Activated naive CD8-positive, alpha-beta T cell treated with anti-CD3 and anti-CD28 coated beads, Interleukin-2, amount 10 ng/mL, durations not matched to agents 7 days and 5 days (primary cell): ENCODE measurements around the gene LGR6. TPM values are rescaled to one million over a fixed set of nuclear protein-coding genes. Genes with fewer than 3 reads are reported as not detected.

Experiments
- ATAC-seq: fragments of 150-1000 bp; cut with Tn5 transposase; one replicate; pipeline ENCODE4 v1.10.0; 2021; ENCODE audit warnings: low read depth, moderate library complexity
- POLR2A ChIA-PET: fragments of 350-600 bp; sonication (Branson Sonifier 250); formaldehyde crosslinking; loops from one replicate; lab custom pipeline; 2021; ENCODE audit warnings: antibody characterized with exemption; lab: Charles Lee
- DNase-seq: peaks from one replicate; pipeline ENCODE4 v3.0.0; 2021
- H3K27ac Mint-ChIP-seq: one replicate; pipeline ENCODE4 v1.8.0; 2022; ENCODE audit warnings: mild to moderate bottlenecking, mixed read lengths
- H3K27me3 Mint-ChIP-seq: one replicate; pipeline ENCODE4 v1.8.0; 2022; ENCODE audit warnings: mild to moderate bottlenecking, moderate library complexity, mixed read lengths
- H3K36me3 Mint-ChIP-seq: one replicate; pipeline ENCODE4 v1.8.0; 2021; ENCODE audit warnings: mild to moderate bottlenecking, mixed read lengths
- H3K4me1 Mint-ChIP-seq: one replicate; pipeline ENCODE4 v1.8.0; 2021; ENCODE audit warnings: mixed read lengths
- H3K4me3 Mint-ChIP-seq: one replicate; pipeline ENCODE4 v1.8.0; 2022; ENCODE audit warnings: mild to moderate bottlenecking, moderate library complexity, mixed read lengths
- H3K9me3 Mint-ChIP-seq: one replicate; pipeline ENCODE4 v1.8.0; 2021; ENCODE audit warnings: mixed read lengths
- total RNA-seq, 2 experiments: library from RNA; stranded (reverse); gene quantifications; one replicate each; pipeline ENCODE4 v1.2.3, GENCODE V29; 2021

Gene LGR6
- total RNA-seq, 2 experiments from 2014 or later, result 2.7 to 5.2 TPM

DNA sequence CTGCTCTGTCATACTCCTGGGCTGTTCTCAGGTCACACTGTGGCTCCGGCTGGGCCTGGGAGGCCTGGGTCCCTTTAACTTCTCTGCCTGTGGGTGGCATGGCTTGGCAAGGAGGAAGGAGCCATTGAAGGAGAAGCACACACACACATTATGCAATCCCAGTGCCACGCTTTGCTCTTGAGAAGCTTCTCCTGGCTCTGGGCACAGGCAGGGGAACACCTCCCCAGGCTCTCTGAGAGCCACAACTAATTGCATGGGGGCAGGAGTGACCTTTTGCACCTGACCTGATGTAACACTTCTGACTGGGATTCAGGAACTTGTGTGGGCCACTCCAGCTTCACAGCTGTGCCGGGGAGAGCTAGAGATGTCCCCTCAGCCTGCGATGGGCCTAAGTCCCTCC, 23.1 kb downstream of the LGR6 start:
- no peaks in the 10 kb centered on the region for H3K9me3 Mint-ChIP-seq
- no peak overlapping the region for H3K4me3 Mint-ChIP-seq
- ATAC-seq, result no peak
- POLR2A ChIA-PET, result no interaction called here
- no peak for DNase-seq
- peaks cover 6% of the 10 kb centered on the region for H3K4me1 Mint-ChIP-seq
- peaks cover 59% of the 10 kb centered on the region for H3K27me3 Mint-ChIP-seq
- H3K27ac Mint-ChIP-seq, result no peak overlapping the region
- no peaks in the 10 kb centered on the region for H3K36me3 Mint-ChIP-seq

DNA sequence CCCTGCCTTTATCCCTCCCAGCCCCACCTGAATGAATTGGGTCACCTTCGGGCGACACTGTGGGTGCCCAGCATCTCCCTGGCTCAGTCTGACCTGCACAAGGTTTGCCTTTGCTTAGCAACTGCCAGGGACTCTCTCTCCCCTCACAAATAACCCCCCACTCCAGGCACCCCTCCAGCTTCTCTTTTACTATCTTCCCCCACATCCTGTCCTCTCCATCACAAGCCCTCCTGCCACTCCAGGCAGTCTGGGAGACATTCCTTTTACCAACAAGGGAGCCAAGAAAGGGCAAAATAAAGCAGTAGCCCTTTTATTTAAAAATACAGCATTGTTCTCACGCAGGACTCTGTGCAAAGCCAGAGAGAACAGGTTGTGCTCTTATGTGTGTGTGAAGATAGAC, 23.9 kb downstream of the LGR6 start:
- H3K4me1 Mint-ChIP-seq, result peaks cover 8% of the 10 kb centered on the region
- no peaks in the 10 kb centered on the region for H3K9me3 Mint-ChIP-seq
- ATAC-seq, result no peak
- H3K36me3 Mint-ChIP-seq, result no peaks in the 10 kb centered on the region
- H3K4me3 Mint-ChIP-seq, result no peak overlapping the region
- no peak for DNase-seq
- peaks cover 56% of the 10 kb centered on the region for H3K27me3 Mint-ChIP-seq
- no peak overlapping the region for H3K27ac Mint-ChIP-seq
- POLR2A ChIA-PET, result no interaction called here

DNA sequence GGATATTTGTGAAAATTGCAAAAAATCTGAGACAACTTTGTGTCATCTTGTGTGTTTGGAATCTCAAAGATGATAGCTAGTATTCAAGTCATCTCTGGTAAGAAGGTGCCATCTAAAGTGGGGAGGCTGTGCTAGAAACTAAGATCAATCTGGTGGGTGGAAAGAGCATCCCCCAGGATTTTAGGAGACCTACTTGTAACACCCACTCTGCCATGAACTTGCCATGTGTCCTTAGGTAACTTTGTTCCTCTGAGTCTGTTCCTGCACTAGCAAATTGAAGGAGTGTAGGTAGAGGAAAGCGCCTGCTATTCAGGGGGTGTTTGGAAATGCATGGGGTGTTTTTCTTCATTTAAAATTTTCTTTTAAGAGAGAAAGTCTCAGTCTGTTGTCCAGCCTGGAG, 24.4 kb downstream of the LGR6 start:
- Mint-ChIP-seq H3K36me3 (no peaks in the 10 kb centered on the region), H3K27me3 (peaks cover 52% of the 10 kb centered on the region), H3K4me1 (peaks cover 8% of the 10 kb centered on the region), H3K4me3 (no peak overlapping the region), H3K9me3 (no peaks in the 10 kb centered on the region), H3K27ac (no peak overlapping the region)
- no peak for ATAC-seq
- no peak for DNase-seq
- POLR2A ChIA-PET, result no interaction called here

- Mint-ChIP-seq H3K9me3 (no peaks in the 10 kb centered on the region), H3K36me3 (no peaks in the 10 kb centered on the region), H3K4me1 (peaks cover 1% of the 10 kb centered on the region), H3K4me3 (no peak overlapping the region), H3K27ac (no peak overlapping the region), H3K27me3 (peaks cover 34% of the 10 kb centered on the region)
- no peak for DNase-seq
- POLR2A ChIA-PET, result no interaction called here
- no peak for ATAC-seq
Measured at GRCh38 chr1:202220733-202221132, 27.1 kb downstream of the LGR6 start.

- DNase-seq (no peak), ATAC-seq (no peak)
- H3K27me3 Mint-ChIP-seq, result peaks cover 31% of the 10 kb centered on the region
- no peaks in the 10 kb centered on the region for H3K36me3 Mint-ChIP-seq
- no peaks in the 10 kb centered on the region for H3K9me3 Mint-ChIP-seq
- H3K4me1 Mint-ChIP-seq, result peaks cover 6% of the 10 kb centered on the region
- no peak overlapping the region for H3K4me3 Mint-ChIP-seq
- POLR2A ChIA-PET, result no interaction called here
- H3K27ac Mint-ChIP-seq, result no peak overlapping the region
Measured at GRCh38 chr1:202221911-202222909, 28.6 kb downstream of the LGR6 start.

DNA sequence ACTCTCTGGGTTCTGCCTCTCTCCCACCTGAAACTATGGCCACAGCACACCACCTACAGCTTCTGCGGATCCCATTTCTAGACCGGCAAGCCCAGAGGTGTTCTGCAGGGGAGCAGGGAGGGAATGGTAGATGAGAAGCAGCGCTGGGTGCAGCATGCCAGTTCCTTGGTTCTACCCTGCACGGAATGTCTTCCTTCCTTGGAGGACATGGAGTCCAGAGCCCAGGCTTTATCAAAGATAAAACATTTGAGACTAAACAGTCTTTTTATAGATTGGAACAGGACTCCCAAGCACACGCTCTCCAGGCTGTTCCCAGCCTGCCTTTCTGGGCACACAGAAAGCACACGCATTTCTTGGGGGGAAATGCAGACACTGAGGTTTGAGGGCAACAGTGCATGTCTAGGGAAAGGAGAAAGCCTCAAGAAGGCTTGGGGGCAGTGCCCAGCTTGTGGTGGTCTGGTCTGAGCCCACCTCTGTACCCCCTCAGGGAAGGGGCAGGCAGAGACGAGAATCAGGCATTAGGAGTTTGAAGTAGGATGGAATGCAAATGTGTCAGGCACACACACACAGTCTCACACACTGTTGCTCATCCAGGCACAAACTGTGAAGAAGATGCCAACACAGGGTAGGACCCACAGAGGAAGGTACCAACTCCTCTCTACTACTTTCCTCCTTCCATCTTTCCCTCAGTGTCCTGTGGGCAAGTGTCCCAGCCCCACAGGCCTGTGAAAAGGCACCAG, 29.7 kb downstream of the LGR6 start:
- no peak overlapping the region for H3K27ac Mint-ChIP-seq
- DNase-seq, result no peak
- H3K4me1 Mint-ChIP-seq, result peaks cover 17% of the 10 kb centered on the region
- H3K27me3 Mint-ChIP-seq, result peaks cover 24% of the 10 kb centered on the region
- no peaks in the 10 kb centered on the region for H3K9me3 Mint-ChIP-seq
- no peaks in the 10 kb centered on the region for H3K36me3 Mint-ChIP-seq
- ATAC-seq, result no peak
- no peak overlapping the region for H3K4me3 Mint-ChIP-seq
- POLR2A ChIA-PET, result interaction anchor here (0.5 kb wide), 1 partner anchor 77 kb away, joined by 4 read pairs; no protein-coding TSS in a partner anchor

DNA sequence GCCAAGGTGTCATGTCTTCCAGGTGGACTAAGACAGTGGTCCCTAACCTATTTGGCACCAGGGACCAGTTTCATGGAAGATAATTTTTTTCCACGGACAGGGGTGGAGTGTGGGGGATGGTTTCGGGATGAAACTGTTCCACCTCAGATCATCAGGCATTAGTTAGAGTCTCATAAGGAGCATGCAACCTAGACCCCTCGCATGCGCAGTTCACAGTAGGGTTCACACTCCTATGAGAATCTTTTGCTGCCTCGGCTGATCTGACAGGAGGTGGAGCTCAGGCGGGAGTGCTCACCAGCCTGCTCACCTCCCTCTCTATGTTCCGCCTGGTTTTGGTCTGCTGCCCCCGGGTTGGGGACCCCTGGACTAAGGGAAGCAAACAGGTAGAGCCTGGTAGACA, 30.9 kb downstream of the LGR6 start:
- no peaks in the 10 kb centered on the region for H3K9me3 Mint-ChIP-seq
- no peak overlapping the region for H3K27ac Mint-ChIP-seq
- POLR2A ChIA-PET, result no interaction called here
- no peaks in the 10 kb centered on the region for H3K36me3 Mint-ChIP-seq
- ATAC-seq (no peak), DNase-seq (no peak)
- H3K4me3 Mint-ChIP-seq, result no peak overlapping the region
- peaks cover 22% of the 10 kb centered on the region for H3K4me1 Mint-ChIP-seq
- H3K27me3 Mint-ChIP-seq, result peaks cover 22% of the 10 kb centered on the region

DNA sequence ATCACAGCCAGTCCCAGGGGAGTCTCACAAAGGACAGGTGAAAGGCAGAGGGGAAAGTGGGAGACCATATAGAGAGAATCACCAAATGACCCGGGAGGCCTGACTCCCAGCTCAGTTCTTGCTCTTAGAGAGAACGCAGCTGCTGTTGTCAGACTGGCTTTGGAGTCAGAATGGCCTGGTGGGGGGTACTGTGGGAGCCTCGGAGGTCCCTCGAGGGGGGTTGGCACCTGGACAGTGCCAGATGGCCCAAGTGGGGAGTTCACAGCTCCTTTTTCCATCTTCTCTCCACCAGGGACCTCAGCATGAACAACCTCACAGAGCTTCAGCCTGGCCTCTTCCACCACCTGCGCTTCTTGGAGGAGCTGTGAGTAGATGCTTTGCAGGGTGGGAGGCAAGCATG, 31.5 kb downstream of the LGR6 start:
- ATAC-seq (no peak), DNase-seq (no peak)
- Mint-ChIP-seq H3K36me3 (no peaks in the 10 kb centered on the region), H3K4me3 (no peak overlapping the region), H3K27ac (no peak overlapping the region), H3K9me3 (no peaks in the 10 kb centered on the region), H3K4me1 (peaks cover 22% of the 10 kb centered on the region), H3K27me3 (peaks cover 22% of the 10 kb centered on the region)
- POLR2A ChIA-PET, result no interaction called here

DNA sequence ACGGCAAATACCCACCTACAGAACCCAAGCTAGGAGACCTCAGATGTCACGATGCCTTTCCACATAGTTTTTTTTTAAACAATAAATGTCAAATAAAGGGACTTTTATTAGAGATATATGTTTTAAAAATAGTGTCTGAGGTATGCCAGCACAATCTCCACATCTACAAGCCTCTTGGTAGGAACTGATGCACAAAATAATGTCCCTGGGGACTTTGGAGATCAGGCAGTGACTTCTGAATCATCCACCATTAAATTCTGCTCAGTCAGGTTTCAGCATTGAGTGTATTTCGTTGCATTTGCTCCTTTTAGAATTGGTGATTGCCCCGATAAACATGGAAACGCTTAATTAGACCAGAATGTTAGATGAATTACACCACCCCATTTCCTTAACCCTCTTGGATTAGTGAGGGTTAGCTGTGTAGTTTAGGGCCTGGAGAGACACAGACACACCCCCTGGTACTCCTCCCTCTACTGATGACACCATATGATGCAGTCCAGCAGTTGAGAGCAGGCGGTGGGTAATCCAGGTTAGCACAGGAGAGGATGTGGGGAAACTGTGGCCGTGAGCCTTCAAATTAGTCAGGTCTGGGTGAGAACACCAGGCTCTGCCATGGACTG, 33.6 kb downstream of the LGR6 start:
- H3K27me3 Mint-ChIP-seq, result peaks cover 20% of the 10 kb centered on the region
- H3K4me1 Mint-ChIP-seq, result peaks cover 20% of the 10 kb centered on the region
- H3K27ac Mint-ChIP-seq, result peak overlapping the region; percentile 33
- no peak for DNase-seq
- POLR2A ChIA-PET, result no interaction called here
- peak overlapping the region; percentile 68 for H3K4me3 Mint-ChIP-seq
- no peaks in the 10 kb centered on the region for H3K9me3 Mint-ChIP-seq
- ATAC-seq, result peak; percentile 67
- H3K36me3 Mint-ChIP-seq, result no peaks in the 10 kb centered on the region

- H3K9me3 Mint-ChIP-seq, result no peaks in the 10 kb centered on the region
- DNase-seq (no peak), ATAC-seq (peak; percentile 65)
- H3K4me1 Mint-ChIP-seq, result peaks cover 20% of the 10 kb centered on the region
- peak overlapping the region; percentile 62 for H3K27ac Mint-ChIP-seq
- H3K27me3 Mint-ChIP-seq, result peaks cover 27% of the 10 kb centered on the region
- no peaks in the 10 kb centered on the region for H3K36me3 Mint-ChIP-seq
- peak overlapping the region; percentile 68 for H3K4me3 Mint-ChIP-seq
- POLR2A ChIA-PET, result no interaction called here
Measured at GRCh38 chr1:202227997-202228401, 34.4 kb downstream of the LGR6 start.

- Mint-ChIP-seq H3K27ac (peak overlapping the region; percentile 62), H3K36me3 (no peaks in the 10 kb centered on the region), H3K4me3 (no peak overlapping the region), H3K27me3 (peaks cover 29% of the 10 kb centered on the region), H3K9me3 (no peaks in the 10 kb centered on the region), H3K4me1 (peaks cover 20% of the 10 kb centered on the region)
- ATAC-seq (no peak), DNase-seq (no peak)
- POLR2A ChIA-PET, result no interaction called here
Measured at GRCh38 chr1:202228484-202229122, 35.0 kb downstream of the LGR6 start.

- POLR2A ChIA-PET, result no interaction called here
- Mint-ChIP-seq H3K4me3 (no peak overlapping the region), H3K27ac (peak overlapping the region; percentile 37), H3K4me1 (peaks cover 20% of the 10 kb centered on the region), H3K36me3 (no peaks in the 10 kb centered on the region), H3K9me3 (no peaks in the 10 kb centered on the region), H3K27me3 (peaks cover 29% of the 10 kb centered on the region)
- DNase-seq (no peak), ATAC-seq (no peak)
Measured at GRCh38 chr1:202229376-202229775, 35.8 kb downstream of the LGR6 start.
